Measurements from ENCODE around the gene ATP6V1B1. TPM values are rescaled to one million over a fixed set of nuclear protein-coding genes. Genes with fewer than 3 reads are reported as not detected.
A peak's percentile ranks its signal among the peaks of the same experiment; 100 is the strongest.

Gene ATP6V1B1
- total RNA-seq, 4 donors from 2014 or later: 1.3 to 5.8 TPM; not detected in 2

GRCh38 chr2:70985956-70986355 is 50.3 kb downstream of the ATP6V1B1 start:
- Histone ChIP-seq H3K4me3 (no peak overlapping the region), H3K9me3 (no peaks in the 10 kb centered on the region), H3K4me1 (peaks cover 0 to 8% (median 5%) of the 10 kb centered on the region in 4 donors), H3K27me3 (no peaks in the 10 kb centered on the region), H3K27ac (no peak overlapping the region), H3K36me3 (peaks cover 0 to 45% (median 0%) of the 10 kb centered on the region in 3 donors)
- no peak for TF ChIP-seq POLR2A (IDR thresholded peaks at IDR 0.05)
- TF ChIP-seq, protein P1, sequence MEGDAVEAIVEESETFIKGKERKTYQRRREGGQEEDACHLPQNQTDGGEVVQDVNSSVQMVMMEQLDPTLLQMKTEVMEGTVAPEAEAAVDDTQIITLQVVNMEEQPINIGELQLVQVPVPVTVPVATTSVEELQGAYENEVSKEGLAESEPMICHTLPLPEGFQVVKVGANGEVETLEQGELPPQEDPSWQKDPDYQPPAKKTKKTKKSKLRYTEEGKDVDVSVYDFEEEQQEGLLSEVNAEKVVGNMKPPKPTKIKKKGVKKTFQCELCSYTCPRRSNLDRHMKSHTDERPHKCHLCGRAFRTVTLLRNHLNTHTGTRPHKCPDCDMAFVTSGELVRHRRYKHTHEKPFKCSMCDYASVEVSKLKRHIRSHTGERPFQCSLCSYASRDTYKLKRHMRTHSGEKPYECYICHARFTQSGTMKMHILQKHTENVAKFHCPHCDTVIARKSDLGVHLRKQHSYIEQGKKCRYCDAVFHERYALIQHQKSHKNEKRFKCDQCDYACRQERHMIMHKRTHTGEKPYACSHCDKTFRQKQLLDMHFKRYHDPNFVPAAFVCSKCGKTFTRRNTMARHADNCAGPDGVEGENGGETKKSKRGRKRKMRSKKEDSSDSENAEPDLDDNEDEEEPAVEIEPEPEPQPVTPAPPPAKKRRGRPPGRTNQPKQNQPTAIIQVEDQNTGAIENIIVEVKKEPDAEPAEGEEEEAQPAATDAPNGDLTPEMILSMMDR (IDR thresholded peaks at IDR 0.05): no peak
- no peak for DNase-seq

- H3K27me3 ChIP-seq: no peaks in the 10 kb centered on the region
- no peaks in the 10 kb centered on the region for H3K9me3 ChIP-seq
- no peak for TF ChIP-seq POLR2A (IDR thresholded peaks at IDR 0.05)
- TF ChIP-seq, protein P1 (IDR thresholded peaks at IDR 0.05): no peak
- no peak overlapping the region for H3K4me3 ChIP-seq
- H3K27ac ChIP-seq: no peak overlapping the region
- H3K4me1 ChIP-seq: peaks cover 0 to 8% (median 5%) of the 10 kb centered on the region in 4 donors
- peaks cover 0 to 52% (median 0%) of the 10 kb centered on the region in 3 donors for H3K36me3 ChIP-seq
- DNase-seq: no peak
These were observed 50.9 kb downstream of the ATP6V1B1 start for GRCh38 chr2:70986499-70987189.

- Histone ChIP-seq H3K27ac (no peak overlapping the region), H3K27me3 (no peaks in the 10 kb centered on the region), H3K4me3 (no peak overlapping the region), H3K36me3 (peaks cover 0 to 58% (median 0%) of the 10 kb centered on the region in 3 donors), H3K4me1 (peaks cover 0 to 8% (median 5%) of the 10 kb centered on the region in 4 donors), H3K9me3 (no peaks in the 10 kb centered on the region)
- TF ChIP-seq POLR2A (IDR thresholded peaks at IDR 0.05): no peak
- TF ChIP-seq, protein P1 (IDR thresholded peaks at IDR 0.05): no peak
- DNase-seq: peak in 1 of 3 donors; percentile 4
These were observed 51.7 kb downstream of the ATP6V1B1 start for GRCh38 chr2:70987386-70987785.

DNA sequence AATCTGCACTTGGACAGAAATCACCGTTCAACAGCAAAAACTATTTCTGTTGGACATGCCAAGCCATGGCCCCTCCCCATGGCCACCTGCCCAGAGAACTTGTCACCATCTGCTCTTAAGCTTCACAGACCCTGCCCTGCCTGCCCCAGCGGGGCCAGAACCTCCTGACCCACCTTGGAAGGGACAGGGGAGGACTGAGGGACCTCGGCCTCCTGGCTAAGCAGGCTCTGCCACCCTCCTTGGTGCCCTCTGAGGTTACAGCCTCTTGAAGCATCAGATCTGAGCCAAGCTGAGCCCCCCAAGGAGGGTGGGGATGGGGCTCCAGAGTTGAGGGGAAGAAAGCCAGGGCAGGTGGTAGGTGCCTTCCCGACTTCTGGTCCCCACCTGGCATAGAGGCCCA is 52.5 kb downstream of the ATP6V1B1 start:
- peaks cover 0 to 58% (median 0%) of the 10 kb centered on the region in 3 donors for H3K36me3 ChIP-seq
- TF ChIP-seq, protein P1 (IDR thresholded peaks at IDR 0.05): no peak
- TF ChIP-seq POLR2A (IDR thresholded peaks at IDR 0.05): no peak
- peaks cover 0 to 14% (median 5%) of the 10 kb centered on the region in 4 donors for H3K4me1 ChIP-seq
- no peaks in the 10 kb centered on the region for H3K9me3 ChIP-seq
- DNase-seq: peak in 1 of 3 donors; percentile 1
- H3K27me3 ChIP-seq: no peaks in the 10 kb centered on the region
- H3K27ac ChIP-seq: no peak overlapping the region
- no peak overlapping the region for H3K4me3 ChIP-seq

DNA sequence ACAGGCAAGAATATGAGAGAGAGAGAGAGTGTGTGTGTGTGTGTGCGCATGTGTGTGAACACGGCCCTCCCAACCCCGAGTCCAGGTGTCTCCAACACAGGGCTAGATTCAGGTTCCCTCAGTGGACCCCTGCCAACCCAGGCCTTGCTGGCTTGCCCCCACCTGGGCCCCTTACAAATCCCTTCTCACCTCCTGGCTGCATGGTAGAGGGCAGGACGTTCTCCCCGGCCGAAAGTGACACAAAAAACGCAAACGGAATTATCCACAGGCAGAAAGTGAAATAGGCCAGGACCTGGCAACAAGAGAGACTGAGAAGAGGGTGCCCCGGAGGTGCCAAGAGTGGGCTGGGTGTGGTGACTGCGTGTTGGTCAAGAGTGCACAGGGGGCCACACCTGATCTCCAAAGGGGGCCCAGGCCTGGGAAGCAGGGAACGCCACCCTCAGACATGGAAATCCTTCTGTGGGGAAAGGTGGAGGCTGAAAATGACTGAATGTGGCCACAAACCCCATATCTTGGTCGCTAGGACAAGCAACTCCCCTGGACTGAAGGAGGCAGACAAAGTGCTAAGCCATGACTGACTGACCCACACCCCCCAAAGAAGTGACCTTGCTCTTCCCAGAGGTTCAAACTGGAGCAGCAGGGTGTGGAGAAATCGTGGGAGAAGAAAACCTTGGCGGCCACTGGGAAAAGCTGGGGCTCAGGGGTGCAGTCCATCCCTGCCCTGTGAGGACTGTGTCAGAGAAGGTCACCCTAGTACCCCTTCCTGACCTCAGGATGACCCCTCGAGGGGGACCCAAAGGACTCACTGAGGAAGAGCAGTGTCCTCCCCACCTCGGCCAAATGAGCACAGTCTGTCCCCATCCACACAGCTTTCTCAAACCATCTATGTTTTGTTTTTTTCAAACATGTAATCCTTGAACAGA is 53.3 kb downstream of the ATP6V1B1 start:
- H3K36me3 ChIP-seq: peaks cover 0 to 58% (median 0%) of the 10 kb centered on the region in 3 donors
- DNase-seq: no peak
- no peak overlapping the region for H3K27ac ChIP-seq
- H3K4me1 ChIP-seq: peaks cover 4 to 21% (median 10%) of the 10 kb centered on the region in 4 donors
- no peaks in the 10 kb centered on the region for H3K9me3 ChIP-seq
- H3K27me3 ChIP-seq: no peaks in the 10 kb centered on the region
- TF ChIP-seq, protein P1 (IDR thresholded peaks at IDR 0.05): no peak
- no peak for TF ChIP-seq POLR2A (IDR thresholded peaks at IDR 0.05)
- H3K4me3 ChIP-seq: no peak overlapping the region
